Omental fat pad (tissue), 4 donors: Measurements from ENCODE around the gene PSMA5. TPM values are rescaled to one million over a fixed set of nuclear protein-coding genes. Genes with fewer than 3 reads are reported as not detected.

Experiments used
- ATAC-seq: fragments of 150-250 bp; one replicate; pipeline ENCODE4 v1.9.1; 2016; ENCODE audit warnings: mild to moderate bottlenecking, moderate library complexity; ENCODE audit not compliant: low FRiP score
- DNase-seq: peaks from one replicate; pipeline ENCODE4 v3.0.0-alpha.2; 2019; ENCODE audit warnings: low spot score
- CTCF ChIP-seq, 3 donors: fragments of 450-650 bp; IDR thresholded peaks; one replicate each; pipeline ENCODE4 v1.5.1; 2016 to 2017; ENCODE audit warnings: antibody characterized with exemption in 3 of 3, mild to moderate bottlenecking in 3 of 3, moderate library complexity in 2 of 3
- total RNA-seq, 4 donors: library from RNA; depleted of rRNA; stranded (reverse); fragments of >200 nt; gene quantifications; one replicate each; pipeline ENCODE4 v1.1.0, GENCODE V29; 2016

PSMA5 gene
- total RNA-seq, 4 donors from 2014 or later: 21.0 to 36.9 (median 29.7) TPM

DNA sequence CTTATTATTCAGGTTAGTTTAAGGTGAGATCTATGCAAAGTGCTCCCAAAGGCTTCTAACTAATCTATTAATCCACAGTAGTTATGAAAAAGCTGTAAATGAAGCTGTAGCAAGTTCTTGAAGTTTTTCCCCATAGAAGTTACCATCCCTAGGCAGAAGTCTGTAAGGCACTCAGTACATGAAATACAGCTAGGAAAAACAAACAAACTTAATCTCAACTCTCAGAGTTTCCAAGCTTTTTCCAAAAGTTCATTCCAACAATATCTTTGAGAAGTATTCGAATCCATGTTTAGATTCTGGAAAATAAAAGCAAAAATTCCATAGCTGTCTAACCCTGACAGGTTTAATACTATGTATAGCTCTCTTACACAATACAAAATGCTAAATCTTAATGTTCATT, 69.7 kb downstream of the PSMA5 start:
- no peak for TF ChIP-seq CTCF (IDR thresholded peaks at IDR 0.05)
- ATAC-seq: no peak
- no peak for DNase-seq

GRCh38 chr1:109354929-109355328, 71.3 kb downstream of the PSMA5 start:
- DNase-seq (no peak), ATAC-seq (no peak)
- TF ChIP-seq CTCF (IDR thresholded peaks at IDR 0.05): no peak

DNA sequence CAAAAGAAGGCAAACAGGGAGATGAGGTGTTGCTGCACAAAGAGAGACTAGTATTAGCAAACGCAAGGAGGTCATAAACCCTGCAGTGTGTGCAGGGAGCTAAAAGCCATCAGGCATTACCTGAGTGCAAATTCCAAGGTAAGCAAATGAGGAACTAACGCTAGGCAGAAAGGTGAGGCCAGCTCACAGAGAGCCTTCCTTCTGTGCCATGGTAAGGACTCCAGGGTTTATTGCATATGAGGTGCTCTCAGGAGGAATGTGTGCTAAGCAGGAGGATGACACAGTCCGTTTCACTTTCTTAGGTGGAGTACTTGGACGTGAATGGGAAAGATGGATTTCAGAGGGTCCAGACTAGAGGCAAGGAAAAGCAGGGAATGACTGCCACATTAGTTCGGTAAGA, 74.8 kb downstream of the PSMA5 start:
- no peak for DNase-seq
- TF ChIP-seq CTCF (IDR thresholded peaks at IDR 0.05): no peak
- no peak for ATAC-seq

- no peak for TF ChIP-seq CTCF (IDR thresholded peaks at IDR 0.05)
- DNase-seq (no peak), ATAC-seq (no peak)
Observed at GRCh38 chr1:109350655-109351054, 75.6 kb downstream of the PSMA5 start.

DNA sequence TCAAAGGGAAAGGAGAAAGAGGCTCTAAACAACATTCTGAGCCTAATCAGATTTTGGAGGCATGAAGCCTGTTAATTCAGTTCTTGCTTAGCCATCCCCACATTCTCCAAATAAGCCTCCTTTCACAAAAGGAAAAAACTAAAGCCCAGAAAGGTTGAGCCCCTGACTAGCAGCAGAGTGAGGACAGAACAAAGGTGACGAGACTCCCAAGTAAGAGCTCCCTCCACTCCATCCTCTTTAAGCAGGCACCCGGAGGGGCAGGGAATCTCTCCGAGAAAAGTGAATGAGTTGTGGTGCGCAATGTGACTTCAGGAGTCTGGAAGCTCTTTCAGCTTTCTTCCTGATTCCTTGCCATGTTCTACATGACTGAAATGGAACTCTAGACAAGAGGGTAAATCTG, 76.1 kb downstream of the PSMA5 start:
- ATAC-seq: no peak
- DNase-seq: no peak
- TF ChIP-seq CTCF (IDR thresholded peaks at IDR 0.05): no peak

Other genes with a start within 250 kb of the PSMA5 start
- gene SARS1, start 212.5 kb downstream of the PSMA5 start, total RNA-seq: 100 to 1,000 TPM; 109 to 151 (median 132) TPM
- 1 to 10 TPM; 1.6 to 2.6 (median 1.9) TPM for gene CELSR2, start 176.9 kb downstream of the PSMA5 start, total RNA-seq
- gene PSRC1, start 143.3 kb downstream of the PSMA5 start, total RNA-seq: 1 to 10 TPM; 1.7 to 8.7 (median 2.1) TPM
- not detected for gene MYBPHL, start 119.4 kb downstream of the PSMA5 start, total RNA-seq
- gene SORT1, start 28.5 kb downstream of the PSMA5 start, total RNA-seq: 10 to 100 TPM; 55.8 to 79.2 (median 68.3) TPM
- gene SYPL2, start 40.1 kb upstream of the PSMA5 start, total RNA-seq: 1 to 10 TPM; 1.7 to 3.7 (median 2.2) TPM
- gene ATXN7L2, start 57.5 kb upstream of the PSMA5 start, total RNA-seq: 1 to 10 TPM; 3.5 to 5.3 (median 4.7) TPM
- gene CYB561D1, start 67.6 kb upstream of the PSMA5 start, total RNA-seq: 10 to 100 TPM in 1 of 4 donors, 1 to 10 TPM in 3; 6.1 to 12.0 (median 8.4) TPM
- gene AMIGO1, start 83.3 kb upstream of the PSMA5 start, total RNA-seq: 10 to 100 TPM in 1 of 4 donors, 1 to 10 TPM in 3; 2.4 to 10.6 (median 5.9) TPM
- gene GPR61, start 113.4 kb upstream of the PSMA5 start, total RNA-seq: not detected
- gene GNAI3, start 122.2 kb upstream of the PSMA5 start, total RNA-seq: 1 to 10 TPM; 7.4 to 9.8 (median 8.3) TPM
- not detected for gene GNAT2, start 193.2 kb upstream of the PSMA5 start, total RNA-seq
- gene AMPD2, start 193.4 kb upstream of the PSMA5 start, total RNA-seq: 10 to 100 TPM; 33.8 to 88.1 (median 68.6) TPM
- 10 to 100 TPM; 14.7 to 29.8 (median 20.8) TPM for gene GSTM4, start 229.7 kb upstream of the PSMA5 start, total RNA-seq
- 10 to 100 TPM; 35.3 to 74.7 (median 52.2) TPM for gene GSTM2, start 241.6 kb upstream of the PSMA5 start, total RNA-seq